Neural progenitor cell (in vitro differentiated cells): ENCODE results near the gene TEX35. TPM values are rescaled to one million over a fixed set of nuclear protein-coding genes. Genes with fewer than 3 reads are reported as not detected.

ENCODE experiments used
- DNase-seq: peaks from one replicate; pipeline ENCODE4 v3.0.0-alpha.2; 2016; ENCODE audit warnings: low spot score
- H2AFZ ChIP-seq: fragments of 200-600 bp; sonication (generic); replicated peaks from 2 replicates; pipeline ENCODE4 v1.6.1; 2016; ENCODE audit warnings: antibody characterized with exemption
- H3F3A ChIP-seq: fragments of 200-600 bp; sonication (generic); 2 replicates; pipeline ENCODE4 v1.6.1; 2016; ENCODE audit warnings: antibody characterized with exemption, low read depth
- H3K27ac ChIP-seq: fragments of 200-600 bp; sonication (generic); 2 replicates; pipeline ENCODE4 v1.5.1; 2016; ENCODE audit warnings: mild to moderate bottlenecking
- H3K27me3 ChIP-seq: fragments of 200-600 bp; sonication (generic); 2 replicates; pipeline ENCODE4 v1.6.1; 2016; ENCODE audit warnings: mild to moderate bottlenecking, moderate library complexity
- H3K36me3 ChIP-seq: fragments of 200-600 bp; sonication (generic); 2 replicates; pipeline ENCODE4 v1.5.1; 2016
- H3K4me1 ChIP-seq: fragments of 200-600 bp; sonication (generic); 2 replicates; pipeline ENCODE4 v1.6.1; 2016; ENCODE audit warnings: mixed run types
- H3K4me2 ChIP-seq: fragments of 200-600 bp; sonication (generic); 2 replicates; pipeline ENCODE4 v1.6.1; 2016
- H3K4me3 ChIP-seq: fragments of 200-600 bp; sonication (generic); 2 replicates; pipeline ENCODE4 v1.5.1; 2016
- H3K79me2 ChIP-seq: fragments of 200-600 bp; sonication (generic); 2 replicates; pipeline ENCODE4 v1.6.1; 2016; ENCODE audit warnings: low read depth
- H3K9ac ChIP-seq: fragments of 200-600 bp; sonication (generic); 2 replicates; pipeline ENCODE4 v1.6.1; 2016
- H3K9me3 ChIP-seq: fragments of 200-600 bp; sonication (generic); 2 replicates; pipeline ENCODE4 v1.5.1; 2016; ENCODE audit warnings: low read depth
- H4K20me1 ChIP-seq: fragments of 200-600 bp; sonication (generic); 2 replicates; pipeline ENCODE4 v1.6.1; 2016; ENCODE audit warnings: low read depth
- H3K27ac Mint-ChIP-seq: 3 replicates; pipeline ENCODE4 v1.8.0; 2021; ENCODE audit warnings: mixed read lengths
- H3K27me3 Mint-ChIP-seq: 2 replicates; pipeline ENCODE4 v1.8.0; 2022; ENCODE audit warnings: low read depth, mild to moderate bottlenecking, inconsistent platforms, moderate library complexity, mixed read lengths; ENCODE audit not compliant: insufficient read depth
- H3K36me3 Mint-ChIP-seq: 3 replicates; pipeline ENCODE4 v1.8.0; 2021; ENCODE audit warnings: mixed read lengths
- H3K4me1 Mint-ChIP-seq: 3 replicates; pipeline ENCODE4 v1.8.0; 2021; ENCODE audit warnings: mixed read lengths
- H3K4me3 Mint-ChIP-seq: 3 replicates; pipeline ENCODE4 v1.8.0; 2021; ENCODE audit warnings: mild to moderate bottlenecking, moderate library complexity, mixed read lengths
- H3K9me3 Mint-ChIP-seq: 3 replicates; pipeline ENCODE4 v1.8.0; 2020; ENCODE audit warnings: mixed read lengths
- EZH2 ChIP-seq: fragments of 200-600 bp; sonication (generic); IDR thresholded peaks from 2 replicates; pipeline ENCODE4 v1.6.1; 2017; ENCODE audit warnings: antibody characterized with exemption, mild to moderate bottlenecking, moderate library complexity
- EZH2phosphoT487 ChIP-seq: fragments of 200-600 bp; sonication (generic); IDR thresholded peaks from 2 replicates; pipeline ENCODE4 v1.6.1; 2017; ENCODE audit warnings: antibody characterized with exemption
- total RNA-seq: library from RNA; depleted of rRNA; stranded (reverse); fragments of >200 nt; gene quantifications from 2 replicates; pipeline ENCODE4 v1.2.3, GENCODE V29; 2015; ENCODE audit warnings: low replicate concordance
- TF ChIP-seq, protein P1 (sequence below): fragments of 200-600 bp; sonication (generic); IDR thresholded peaks from 2 replicates; pipeline ENCODE4 v1.5.1; 2017; ENCODE audit warnings: antibody characterized with exemption, mild to moderate bottlenecking

TEX35 gene
- total RNA-seq, 1 donor from 2014 or later = not detected

DNA sequence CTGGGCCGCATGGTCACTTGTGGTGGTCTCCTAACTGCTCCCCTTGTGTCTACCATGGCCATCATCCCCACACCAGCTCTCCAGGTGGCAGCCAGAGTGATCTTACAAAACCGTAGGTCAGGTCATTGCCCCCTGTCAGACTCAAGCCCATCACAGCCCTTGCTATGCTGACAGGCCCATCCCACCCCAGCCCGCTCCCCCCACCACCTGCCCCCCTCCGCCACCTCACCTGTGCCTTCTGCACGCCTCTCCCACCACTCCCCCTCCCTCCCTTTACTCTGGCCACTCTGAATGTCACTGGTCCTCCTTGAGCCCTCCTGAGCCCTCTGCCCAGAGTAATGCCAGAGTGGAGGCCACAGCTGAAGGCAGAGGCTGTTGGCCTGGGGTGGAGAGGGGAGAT lies 28.5 kb downstream of the TEX35 start:
- no peaks in the 10 kb centered on the region for H4K20me1 ChIP-seq
- Mint-ChIP-seq H3K4me3 (peak overlapping the region; percentile 93), H3K36me3 (peaks cover 11% of the 10 kb centered on the region), H3K27me3 (peaks cover 10% of the 10 kb centered on the region), H3K4me1 (peaks cover 32% of the 10 kb centered on the region), H3K27ac (no peak overlapping the region), H3K9me3 (no peaks in the 10 kb centered on the region)
- no peaks in the 10 kb centered on the region for H3K27me3 ChIP-seq
- no peak overlapping the region for H3K9ac ChIP-seq
- H3K79me2 ChIP-seq = no peaks in the 10 kb centered on the region
- H3K4me1 ChIP-seq = peaks cover 5% of the 10 kb centered on the region
- no peak overlapping the region for H3K27ac ChIP-seq
- no peak for DNase-seq
- H3K4me3 ChIP-seq = peak overlapping the region; percentile 69
- H3K36me3 ChIP-seq = no peaks in the 10 kb centered on the region
- H2AFZ ChIP-seq = peak overlapping the region; percentile 96
- peaks cover 17% of the 10 kb centered on the region for H3F3A ChIP-seq
- no peaks in the 10 kb centered on the region for H3K9me3 ChIP-seq
- peak overlapping the region; percentile 86 for H3K4me2 ChIP-seq
- no peak for TF ChIP-seq EZH2
- TF ChIP-seq EZH2phosphoT487 = no peak
- TF ChIP-seq, protein P1, sequence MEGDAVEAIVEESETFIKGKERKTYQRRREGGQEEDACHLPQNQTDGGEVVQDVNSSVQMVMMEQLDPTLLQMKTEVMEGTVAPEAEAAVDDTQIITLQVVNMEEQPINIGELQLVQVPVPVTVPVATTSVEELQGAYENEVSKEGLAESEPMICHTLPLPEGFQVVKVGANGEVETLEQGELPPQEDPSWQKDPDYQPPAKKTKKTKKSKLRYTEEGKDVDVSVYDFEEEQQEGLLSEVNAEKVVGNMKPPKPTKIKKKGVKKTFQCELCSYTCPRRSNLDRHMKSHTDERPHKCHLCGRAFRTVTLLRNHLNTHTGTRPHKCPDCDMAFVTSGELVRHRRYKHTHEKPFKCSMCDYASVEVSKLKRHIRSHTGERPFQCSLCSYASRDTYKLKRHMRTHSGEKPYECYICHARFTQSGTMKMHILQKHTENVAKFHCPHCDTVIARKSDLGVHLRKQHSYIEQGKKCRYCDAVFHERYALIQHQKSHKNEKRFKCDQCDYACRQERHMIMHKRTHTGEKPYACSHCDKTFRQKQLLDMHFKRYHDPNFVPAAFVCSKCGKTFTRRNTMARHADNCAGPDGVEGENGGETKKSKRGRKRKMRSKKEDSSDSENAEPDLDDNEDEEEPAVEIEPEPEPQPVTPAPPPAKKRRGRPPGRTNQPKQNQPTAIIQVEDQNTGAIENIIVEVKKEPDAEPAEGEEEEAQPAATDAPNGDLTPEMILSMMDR = no peak

DNA sequence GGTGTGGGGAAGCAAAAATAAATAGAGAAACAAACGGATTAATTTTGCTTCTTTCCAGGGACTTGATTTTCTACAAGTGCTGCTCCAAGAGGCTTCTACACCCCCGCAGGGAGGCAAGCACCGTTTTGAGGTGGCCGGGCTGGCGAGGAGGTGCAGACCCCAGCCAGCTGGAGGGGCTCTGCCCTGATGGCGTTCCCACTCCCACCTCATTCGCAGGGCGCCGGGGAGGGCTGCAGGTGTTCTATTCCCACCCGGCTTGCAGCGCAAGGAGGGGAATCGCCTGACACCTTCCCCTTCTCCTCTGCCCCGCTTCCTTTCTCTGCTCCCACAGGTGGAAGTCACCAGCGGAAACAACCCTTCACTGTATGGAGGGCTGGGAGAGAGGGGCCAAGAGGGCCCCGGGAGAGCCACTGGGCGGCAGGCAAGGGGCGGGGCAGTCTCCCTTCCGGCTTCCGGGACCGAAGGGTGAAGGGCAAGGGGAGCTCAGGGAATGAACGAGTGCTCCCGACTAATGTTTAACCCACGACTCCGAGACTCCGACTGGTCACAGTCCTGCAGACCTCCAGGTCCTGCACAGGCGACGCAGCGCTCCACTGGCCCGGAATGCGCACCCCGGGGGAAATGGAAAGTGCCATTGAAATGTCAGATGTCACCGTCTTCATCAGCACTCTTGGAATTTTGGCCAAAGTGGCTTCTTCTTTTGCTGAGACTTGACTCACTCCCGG lies 29.1 kb downstream of the TEX35 start:
- no peaks in the 10 kb centered on the region for H4K20me1 ChIP-seq
- H3K27me3 ChIP-seq = no peaks in the 10 kb centered on the region
- no peaks in the 10 kb centered on the region for H3K36me3 ChIP-seq
- Mint-ChIP-seq H3K27me3 (peaks cover 10% of the 10 kb centered on the region), H3K4me3 (peak overlapping the region; percentile 93), H3K36me3 (peaks cover 11% of the 10 kb centered on the region), H3K27ac (peak overlapping the region; percentile 33), H3K4me1 (peaks cover 27% of the 10 kb centered on the region), H3K9me3 (no peaks in the 10 kb centered on the region)
- no peak overlapping the region for H3K27ac ChIP-seq
- peak overlapping the region; percentile 96 for H2AFZ ChIP-seq
- H3K9ac ChIP-seq = no peak overlapping the region
- peak; percentile 21 for TF ChIP-seq EZH2
- TF ChIP-seq EZH2phosphoT487 = no peak
- no peaks in the 10 kb centered on the region for H3K79me2 ChIP-seq
- peaks cover 5% of the 10 kb centered on the region for H3K4me1 ChIP-seq
- H3K4me2 ChIP-seq = peak overlapping the region; percentile 86
- no peaks in the 10 kb centered on the region for H3K9me3 ChIP-seq
- peaks cover 17% of the 10 kb centered on the region for H3F3A ChIP-seq
- H3K4me3 ChIP-seq = peak overlapping the region; percentile 69
- peak; percentile 53 for DNase-seq

DNA sequence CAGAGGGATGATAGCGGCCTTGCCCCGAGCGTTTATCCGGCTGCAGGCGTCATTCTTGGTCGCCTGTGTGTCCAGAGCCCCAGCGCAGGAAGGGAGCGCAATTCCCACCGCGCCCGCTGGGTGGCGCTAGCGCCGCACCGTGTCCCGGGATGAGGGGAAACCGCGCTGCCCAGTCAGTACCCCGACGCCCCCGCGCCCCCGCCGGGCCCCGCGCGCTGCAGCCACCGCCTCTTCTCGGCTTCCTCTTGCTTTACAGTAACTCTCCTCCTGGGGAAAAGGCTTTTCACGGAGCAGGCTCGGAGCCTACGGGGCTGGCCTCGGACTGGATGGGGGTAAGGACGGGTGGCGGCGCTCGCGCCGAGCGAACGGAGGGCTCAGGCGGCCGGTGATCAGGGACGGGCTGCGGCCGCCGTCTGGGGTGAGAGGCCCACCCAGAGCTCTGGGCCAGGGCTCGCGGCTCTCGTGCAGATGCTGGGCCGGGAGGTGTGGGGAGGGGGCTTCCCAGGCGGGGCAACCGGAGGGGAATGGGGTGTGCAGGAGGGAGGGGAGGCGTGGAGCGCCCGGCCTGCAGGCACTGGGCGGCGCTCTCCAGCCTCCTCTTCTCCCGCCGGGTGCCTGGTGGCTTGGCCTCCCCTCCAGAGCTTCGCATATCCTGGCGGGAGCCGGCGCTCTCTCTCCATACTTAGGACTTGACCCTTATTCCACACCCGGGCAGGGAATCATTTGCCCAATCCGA lies 29.8 kb downstream of the TEX35 start:
- Histone ChIP-seq H3K27me3 (no peaks in the 10 kb centered on the region), H3K4me2 (peak overlapping the region; percentile 86), H2AFZ (peak overlapping the region; percentile 96), H3K36me3 (no peaks in the 10 kb centered on the region), H3K9me3 (no peaks in the 10 kb centered on the region), H3F3A (peaks cover 17% of the 10 kb centered on the region), H3K4me3 (peak overlapping the region; percentile 69), H3K9ac (peak overlapping the region; percentile 16), H3K4me1 (peaks cover 5% of the 10 kb centered on the region), H3K79me2 (no peaks in the 10 kb centered on the region), H4K20me1 (no peaks in the 10 kb centered on the region), H3K27ac (peak overlapping the region; percentile 69)
- H3K27ac Mint-ChIP-seq = peak overlapping the region; percentile 97
- peaks cover 21% of the 10 kb centered on the region for H3K4me1 Mint-ChIP-seq
- H3K4me3 Mint-ChIP-seq = peak overlapping the region; percentile 93
- H3K27me3 Mint-ChIP-seq = peaks cover 13% of the 10 kb centered on the region
- peak; percentile 91 for DNase-seq
- TF ChIP-seq EZH2 = peak; percentile 29
- TF ChIP-seq, protein P1 = peak; percentile 79
- no peak for TF ChIP-seq EZH2phosphoT487
- peaks cover 13% of the 10 kb centered on the region for H3K36me3 Mint-ChIP-seq
- no peaks in the 10 kb centered on the region for H3K9me3 Mint-ChIP-seq
